WTC11 (cell line): ENCODE data around the gene OCRL. TPM values are rescaled to one million over a fixed set of nuclear protein-coding genes. Genes with fewer than 3 reads are reported as not detected.

ENCODE experiments used
- ATAC-seq: fragments of 200-7000 bp; cut with Tn5 transposase; 2 replicates; pipeline ENCODE4 v1.10.0; 2021; ENCODE audit warnings: mild to moderate bottlenecking, moderate library complexity
- CTCF ChIA-PET: fragments of 300-600 bp; sonication (Branson Sonifier 250); formaldehyde crosslinking; loops from one replicate; lab custom pipeline; 2021; ENCODE audit warnings: antibody characterized with exemption; lab: Charles Lee
- POLR2A ChIA-PET: fragments of 350-600 bp; sonication (Branson Sonifier 250); formaldehyde crosslinking; loops from one replicate; lab custom pipeline; 2021; ENCODE audit warnings: antibody characterized with exemption; lab: Charles Lee
- DNase-seq: peaks from one replicate; pipeline ENCODE4 v3.0.0; 2021; ENCODE audit warnings: low spot score
- H3K27ac Mint-ChIP-seq: 2 replicates; pipeline ENCODE4 v1.8.0; 2021; ENCODE audit warnings: mixed read lengths
- H3K27me3 Mint-ChIP-seq: 2 replicates; pipeline ENCODE4 v1.8.0; 2021; ENCODE audit warnings: low read depth, mild to moderate bottlenecking, moderate library complexity, mixed read lengths
- H3K36me3 Mint-ChIP-seq: 2 replicates; pipeline ENCODE4 v1.8.0; 2021; ENCODE audit warnings: mixed read lengths
- H3K4me1 Mint-ChIP-seq: 2 replicates; pipeline ENCODE4 v1.8.0; 2022; ENCODE audit warnings: mixed read lengths
- H3K4me3 Mint-ChIP-seq: 2 replicates; pipeline ENCODE4 v1.8.0; 2021; ENCODE audit warnings: mild to moderate bottlenecking, moderate library complexity, mixed read lengths
- H3K9me3 Mint-ChIP-seq: 2 replicates; pipeline ENCODE4 v1.8.0; 2021; ENCODE audit warnings: mixed read lengths
- CREB1 ChIP-seq: sonication (generic); formaldehyde crosslinking; IDR thresholded peaks from 2 replicates; pipeline ENCODE4 v1.8.0; 2023; ENCODE audit warnings: mild to moderate bottlenecking, missing genetic modification reagents
- CREM ChIP-seq: sonication (generic); formaldehyde crosslinking; IDR thresholded peaks from 2 replicates; pipeline ENCODE4 v1.8.1; 2022; ENCODE audit warnings: mild to moderate bottlenecking, missing genetic modification reagents, moderate library complexity
- FOXJ3 ChIP-seq: sonication (generic); formaldehyde crosslinking; IDR thresholded peaks from 2 replicates; pipeline ENCODE4 v1.9.0; 2021; ENCODE audit warnings: missing genetic modification reagents, mild to moderate bottlenecking, borderline replicate concordance
- FOXP4 ChIP-seq: sonication (generic); formaldehyde crosslinking; IDR thresholded peaks from 2 replicates; pipeline ENCODE4 v1.8.0; 2022; ENCODE audit warnings: mild to moderate bottlenecking, missing genetic modification reagents
- IRF2 ChIP-seq: sonication (generic); formaldehyde crosslinking; IDR thresholded peaks from 2 replicates; pipeline ENCODE4 v1.8.0; 2022; ENCODE audit warnings: low read depth, missing genetic modification reagents, borderline replicate concordance
- JUN ChIP-seq: sonication (generic); formaldehyde crosslinking; IDR thresholded peaks from 2 replicates; pipeline ENCODE4 v1.8.0; 2023; ENCODE audit warnings: mild to moderate bottlenecking, missing genetic modification reagents
- KAT7 ChIP-seq: sonication (generic); formaldehyde crosslinking; IDR thresholded peaks from 2 replicates; pipeline ENCODE4 v1.8.1; 2023; ENCODE audit warnings: missing genetic modification reagents, mild to moderate bottlenecking, borderline replicate concordance
- MXD4 ChIP-seq: fragments of 250-450 bp; sonication (Bioruptor Pico); IDR thresholded peaks from 2 replicates; pipeline ENCODE4 v1.8.0; 2021; ENCODE audit warnings: mild to moderate bottlenecking, moderate library complexity, borderline replicate concordance
- MYBL2 ChIP-seq: sonication (generic); formaldehyde crosslinking; IDR thresholded peaks from 2 replicates; pipeline ENCODE4 v1.8.1; 2023; ENCODE audit warnings: mild to moderate bottlenecking, moderate library complexity, missing genetic modification reagents
- PRDM15 ChIP-seq: sonication (generic); formaldehyde crosslinking; IDR thresholded peaks from 2 replicates; pipeline ENCODE4 v1.8.0; 2022; ENCODE audit warnings: missing genetic modification reagents
- SMAD3 ChIP-seq: sonication (generic); formaldehyde crosslinking; IDR thresholded peaks from 2 replicates; pipeline ENCODE4 v1.8.0; 2022; ENCODE audit warnings: missing genetic modification reagents, mild to moderate bottlenecking, borderline replicate concordance
- STAT6 ChIP-seq: sonication (generic); formaldehyde crosslinking; conservative IDR thresholded peaks from 2 replicates; pipeline ENCODE4 v1.8.1; 2023; ENCODE audit warnings: mild to moderate bottlenecking, low read depth, missing genetic modification reagents, moderate library complexity
- TEAD4 ChIP-seq: sonication (generic); formaldehyde crosslinking; IDR thresholded peaks from 2 replicates; pipeline ENCODE4 v1.8.0; 2022; ENCODE audit warnings: mild to moderate bottlenecking, missing genetic modification reagents
- USF2 ChIP-seq: sonication (generic); formaldehyde crosslinking; IDR thresholded peaks from 2 replicates; pipeline ENCODE4 v1.8.1; 2023; ENCODE audit warnings: mild to moderate bottlenecking, missing genetic modification reagents, moderate library complexity
- ZNF219 ChIP-seq: sonication (generic); formaldehyde crosslinking; IDR thresholded peaks from 2 replicates; pipeline ENCODE4 v1.8.0; 2023; ENCODE audit warnings: missing genetic modification reagents, mild to moderate bottlenecking, borderline replicate concordance
- ZNF281 ChIP-seq: sonication (generic); formaldehyde crosslinking; IDR thresholded peaks from 2 replicates; pipeline ENCODE4 v1.8.0; 2023; ENCODE audit warnings: mild to moderate bottlenecking, missing genetic modification reagents
- ZNF416 ChIP-seq: fragments of 250-450 bp; sonication (Bioruptor Pico); IDR thresholded peaks from 2 replicates; pipeline ENCODE4 v1.9.0; 2021; ENCODE audit warnings: mild to moderate bottlenecking, inconsistent platforms
- total RNA-seq: library from RNA; stranded (reverse); gene quantifications from 3 replicates; pipeline ENCODE4 v1.2.3, GENCODE V29; 2021
- TF ChIP-seq, protein P1 (sequence below): sonication (generic); formaldehyde crosslinking; IDR thresholded peaks from 2 replicates; pipeline ENCODE4 v1.8.1; 2022; ENCODE audit warnings: low read depth, missing genetic modification reagents, borderline replicate concordance
- TF ChIP-seq, protein P2 (sequence below): sonication (generic); formaldehyde crosslinking; conservative IDR thresholded peaks from 2 replicates; pipeline ENCODE4 v1.8.1; 2022; ENCODE audit warnings: mild to moderate bottlenecking, missing genetic modification reagents

OCRL gene
- total RNA-seq, 1 experiment from 2014 or later, result 17.4 TPM

GRCh38 chrX:129593137-129593536 lies 53.1 kb downstream of the OCRL start:
- no peak overlapping the region for H3K27ac Mint-ChIP-seq
- H3K4me1 Mint-ChIP-seq, result peaks cover 12% of the 10 kb centered on the region
- POLR2A ChIA-PET, result no interaction called here
- ATAC-seq (peak; percentile 38), DNase-seq (no peak)
- no peak overlapping the region for H3K4me3 Mint-ChIP-seq
- no peaks in the 10 kb centered on the region for H3K9me3 Mint-ChIP-seq
- no peak for TF ChIP-seq STAT6 (CRISPR knock-in tag)
- no peak for TF ChIP-seq CREB1 (CRISPR knock-in tag)
- TF ChIP-seq ZNF219 (CRISPR knock-in tag), result no peak
- TF ChIP-seq FOXJ3 (CRISPR knock-in tag), result no peak
- no peak for TF ChIP-seq TEAD4 (CRISPR knock-in tag)
- TF ChIP-seq IRF2 (CRISPR knock-in tag), result no peak
- TF ChIP-seq, protein P1, sequence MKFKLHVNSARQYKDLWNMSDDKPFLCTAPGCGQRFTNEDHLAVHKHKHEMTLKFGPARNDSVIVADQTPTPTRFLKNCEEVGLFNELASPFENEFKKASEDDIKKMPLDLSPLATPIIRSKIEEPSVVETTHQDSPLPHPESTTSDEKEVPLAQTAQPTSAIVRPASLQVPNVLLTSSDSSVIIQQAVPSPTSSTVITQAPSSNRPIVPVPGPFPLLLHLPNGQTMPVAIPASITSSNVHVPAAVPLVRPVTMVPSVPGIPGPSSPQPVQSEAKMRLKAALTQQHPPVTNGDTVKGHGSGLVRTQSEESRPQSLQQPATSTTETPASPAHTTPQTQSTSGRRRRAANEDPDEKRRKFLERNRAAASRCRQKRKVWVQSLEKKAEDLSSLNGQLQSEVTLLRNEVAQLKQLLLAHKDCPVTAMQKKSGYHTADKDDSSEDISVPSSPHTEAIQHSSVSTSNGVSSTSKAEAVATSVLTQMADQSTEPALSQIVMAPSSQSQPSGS, result no peak
- no peak for TF ChIP-seq KAT7 (CRISPR knock-in tag)
- no peak for TF ChIP-seq FOXP4 (CRISPR knock-in tag)
- TF ChIP-seq CREM (CRISPR knock-in tag), result no peak
- TF ChIP-seq JUN (CRISPR knock-in tag), result no peak
- no peak for TF ChIP-seq MYBL2 (CRISPR knock-in tag)
- TF ChIP-seq MXD4 (CRISPR knock-in tag), result no peak
- TF ChIP-seq, protein P2, sequence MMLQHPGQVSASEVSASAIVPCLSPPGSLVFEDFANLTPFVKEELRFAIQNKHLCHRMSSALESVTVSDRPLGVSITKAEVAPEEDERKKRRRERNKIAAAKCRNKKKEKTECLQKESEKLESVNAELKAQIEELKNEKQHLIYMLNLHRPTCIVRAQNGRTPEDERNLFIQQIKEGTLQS (CRISPR knock-in tag), result no peak
- no peak for TF ChIP-seq PRDM15
- no peak for TF ChIP-seq SMAD3 (CRISPR knock-in tag)
- TF ChIP-seq ZNF416, result no peak
- no peak for TF ChIP-seq USF2
- no peak for TF ChIP-seq ZNF281
- CTCF ChIA-PET, result interaction anchor here (1.0 to 1.8 kb wide), 2 partner anchors 8 to 53 kb away, joined by 4 to 9 read pairs; partner anchors contain the start of gene OCRL
- H3K27me3 Mint-ChIP-seq, result no peaks in the 10 kb centered on the region
- H3K36me3 Mint-ChIP-seq, result peaks cover 18% of the 10 kb centered on the region
